ENCODE results near the gene MRI1. TPM values are rescaled to one million over a fixed set of nuclear protein-coding genes. Genes with fewer than 3 reads are reported as not detected.

Gene MRI1
- 13.7 TPM for total RNA-seq
- long read RNA-seq, partial matches to known transcripts, result 0 of 3 reads
- long read RNA-seq, other reads (novel, unspliced or antisense), result 3 of 3 reads

DNA sequence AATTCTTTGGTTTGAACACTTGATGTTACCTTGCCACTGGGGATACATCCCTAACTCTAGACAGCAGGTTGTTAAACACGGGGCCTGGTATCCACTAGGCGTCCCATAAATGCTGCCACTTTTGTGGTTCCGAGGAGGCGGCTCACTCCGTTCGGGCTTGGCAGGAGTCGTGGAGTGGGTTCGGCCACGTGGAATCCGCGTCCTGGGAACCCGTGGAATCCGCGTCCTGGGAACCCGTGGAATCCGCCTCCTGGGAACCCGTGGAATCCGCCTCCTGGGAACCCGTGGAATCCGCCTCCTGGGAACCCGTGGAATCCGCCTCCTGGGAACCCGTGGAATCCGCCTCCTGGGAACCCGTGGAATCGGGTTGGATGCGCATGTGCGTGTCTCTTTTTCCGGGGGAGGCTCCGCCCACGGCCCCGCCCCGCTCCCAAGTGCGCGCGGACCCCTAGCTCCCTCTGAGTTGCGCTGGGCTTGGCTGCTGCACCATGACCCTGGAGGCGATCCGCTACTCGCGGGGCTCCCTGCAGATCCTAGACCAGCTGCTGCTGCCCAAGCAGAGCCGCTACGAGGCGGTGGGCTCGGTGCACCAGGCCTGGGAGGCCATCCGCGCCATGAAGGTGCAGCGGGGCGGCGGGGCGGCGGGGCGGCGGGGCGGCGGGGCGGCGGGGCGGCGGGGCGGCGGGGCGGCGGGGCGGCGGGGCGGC is at the start of gene MRI1:
Gene MRI1, plus strand, starts transcription at position 422 of the 707 bp plus-strand sequence. Its CDS starts 67 bp downstream, at position 489.
- intact Hi-C loops (cut with micrococcal nuclease), result no loop called here
- TF ChIP-seq, protein P1, sequence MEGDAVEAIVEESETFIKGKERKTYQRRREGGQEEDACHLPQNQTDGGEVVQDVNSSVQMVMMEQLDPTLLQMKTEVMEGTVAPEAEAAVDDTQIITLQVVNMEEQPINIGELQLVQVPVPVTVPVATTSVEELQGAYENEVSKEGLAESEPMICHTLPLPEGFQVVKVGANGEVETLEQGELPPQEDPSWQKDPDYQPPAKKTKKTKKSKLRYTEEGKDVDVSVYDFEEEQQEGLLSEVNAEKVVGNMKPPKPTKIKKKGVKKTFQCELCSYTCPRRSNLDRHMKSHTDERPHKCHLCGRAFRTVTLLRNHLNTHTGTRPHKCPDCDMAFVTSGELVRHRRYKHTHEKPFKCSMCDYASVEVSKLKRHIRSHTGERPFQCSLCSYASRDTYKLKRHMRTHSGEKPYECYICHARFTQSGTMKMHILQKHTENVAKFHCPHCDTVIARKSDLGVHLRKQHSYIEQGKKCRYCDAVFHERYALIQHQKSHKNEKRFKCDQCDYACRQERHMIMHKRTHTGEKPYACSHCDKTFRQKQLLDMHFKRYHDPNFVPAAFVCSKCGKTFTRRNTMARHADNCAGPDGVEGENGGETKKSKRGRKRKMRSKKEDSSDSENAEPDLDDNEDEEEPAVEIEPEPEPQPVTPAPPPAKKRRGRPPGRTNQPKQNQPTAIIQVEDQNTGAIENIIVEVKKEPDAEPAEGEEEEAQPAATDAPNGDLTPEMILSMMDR (IDR thresholded peaks at IDR 0.05; ENCODE audit: borderline replicate concordance), result no peak
- peaks cover 22% of the 10 kb centered on the region for H3K4me1 ChIP-seq
- peak within 1 kb of the TSS; percentile 88 for H3K4me3 ChIP-seq
- peak; percentile 84 for DNase-seq
- peak within 1 kb of the TSS; percentile 86 for H3K27ac ChIP-seq (replicated peaks)
- no peaks in the 10 kb centered on the region for H3K9me3 ChIP-seq (replicated peaks)
- H3K27me3 ChIP-seq (ENCODE audit: low read depth), result no peaks in the 10 kb centered on the region
- H3K36me3 ChIP-seq, result peaks cover 55% of the 10 kb centered on the region

DNA sequence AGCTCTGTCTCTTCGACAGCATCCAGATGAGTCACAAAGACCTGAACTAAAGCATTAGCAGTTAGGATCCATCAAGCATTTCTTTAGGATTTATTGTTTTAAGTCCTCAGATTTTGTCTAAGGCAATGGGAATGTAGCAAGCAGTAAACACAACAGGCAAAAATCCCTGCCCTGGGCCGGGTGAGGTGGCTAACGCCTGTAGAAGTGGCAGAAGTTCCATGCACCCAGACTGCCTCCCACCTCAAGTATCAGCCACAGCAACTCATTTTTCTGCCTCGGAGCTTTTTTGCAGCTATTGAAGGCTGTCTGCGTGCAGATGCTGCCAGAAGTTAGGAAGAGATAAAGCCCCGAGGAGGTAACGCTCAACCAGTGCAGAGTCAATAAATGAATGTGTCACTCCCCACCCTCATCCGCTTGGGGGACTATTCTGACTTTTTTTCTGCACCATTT is 47.1 kb upstream of the MRI1 start:
- no peaks in the 10 kb centered on the region for H3K36me3 ChIP-seq
- H3K9me3 ChIP-seq (replicated peaks), result peaks cover 23% of the 10 kb centered on the region
- peaks cover 14% of the 10 kb centered on the region for H3K27me3 ChIP-seq (ENCODE audit: low read depth)
- no peak overlapping the region for H3K27ac ChIP-seq (replicated peaks)
- intact Hi-C loops (cut with micrococcal nuclease), result no loop called here
- no peak for DNase-seq
- peaks cover 12% of the 10 kb centered on the region for H3K4me1 ChIP-seq
- TF ChIP-seq, protein P1 (IDR thresholded peaks at IDR 0.05; ENCODE audit: borderline replicate concordance), result no peak
- H3K4me3 ChIP-seq, result no peak overlapping the region

DNA sequence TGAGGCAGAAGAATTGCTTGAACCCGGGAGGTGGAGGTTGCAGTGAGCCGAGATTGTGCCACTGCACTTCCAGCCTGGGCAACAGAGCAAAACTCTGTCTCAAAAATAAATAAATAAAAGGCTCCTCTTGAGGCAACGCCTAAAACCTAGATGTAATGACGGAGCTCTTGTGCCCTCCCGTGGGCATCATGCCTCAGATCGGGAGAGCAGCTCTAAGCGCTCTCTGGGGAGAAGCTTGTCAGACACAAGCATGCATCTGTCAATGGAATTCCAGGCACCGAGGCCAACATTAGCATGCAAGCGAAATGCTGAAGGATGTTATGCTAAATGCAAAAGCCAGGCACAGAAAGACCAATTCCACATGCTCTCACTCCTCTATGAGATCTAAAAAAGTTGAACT is 45.6 kb upstream of the MRI1 start:
- Histone ChIP-seq H3K36me3 (no peaks in the 10 kb centered on the region), H3K4me1 (no peaks in the 10 kb centered on the region), H3K4me3 (no peak overlapping the region), H3K9me3 (replicated peaks) (peaks cover 23% of the 10 kb centered on the region), H3K27me3 (ENCODE audit: low read depth) (peaks cover 20% of the 10 kb centered on the region), H3K27ac (replicated peaks) (no peak overlapping the region)
- intact Hi-C loops (cut with micrococcal nuclease), result no loop called here
- TF ChIP-seq, protein P1 (IDR thresholded peaks at IDR 0.05; ENCODE audit: borderline replicate concordance), result peak; percentile 62
- peak; percentile 34 for DNase-seq

DNA sequence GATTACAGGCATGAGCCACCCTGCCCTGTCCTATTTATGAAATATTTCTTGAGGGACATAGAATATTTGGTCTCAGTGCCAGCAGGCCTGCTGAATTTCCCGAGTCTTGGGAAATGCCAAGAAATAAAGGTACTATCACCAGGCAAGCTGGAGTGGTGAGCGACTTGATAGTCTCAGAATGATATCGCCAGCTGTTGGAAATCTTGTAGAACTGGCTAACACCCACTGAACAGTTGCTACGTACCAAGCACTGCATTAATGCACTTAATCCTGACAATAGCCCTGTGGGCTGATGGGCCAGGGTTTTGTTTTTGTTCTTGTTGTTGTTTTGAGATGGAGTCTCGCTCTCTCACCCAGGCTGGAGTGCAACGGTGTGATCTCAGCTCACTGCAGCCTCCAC is 42.2 kb upstream of the MRI1 start:
- H3K27ac ChIP-seq (replicated peaks), result no peak overlapping the region
- no peaks in the 10 kb centered on the region for H3K36me3 ChIP-seq
- no peaks in the 10 kb centered on the region for H3K4me1 ChIP-seq
- TF ChIP-seq, protein P1 (IDR thresholded peaks at IDR 0.05; ENCODE audit: borderline replicate concordance), result no peak
- peaks cover 20% of the 10 kb centered on the region for H3K27me3 ChIP-seq (ENCODE audit: low read depth)
- H3K4me3 ChIP-seq, result no peak overlapping the region
- no peaks in the 10 kb centered on the region for H3K9me3 ChIP-seq (replicated peaks)
- intact Hi-C loops (cut with micrococcal nuclease), result loop anchor here (5.0 kb wide), 1 partner anchor 125 kb away; no protein-coding TSS in a partner anchor
- no peak for DNase-seq

DNA sequence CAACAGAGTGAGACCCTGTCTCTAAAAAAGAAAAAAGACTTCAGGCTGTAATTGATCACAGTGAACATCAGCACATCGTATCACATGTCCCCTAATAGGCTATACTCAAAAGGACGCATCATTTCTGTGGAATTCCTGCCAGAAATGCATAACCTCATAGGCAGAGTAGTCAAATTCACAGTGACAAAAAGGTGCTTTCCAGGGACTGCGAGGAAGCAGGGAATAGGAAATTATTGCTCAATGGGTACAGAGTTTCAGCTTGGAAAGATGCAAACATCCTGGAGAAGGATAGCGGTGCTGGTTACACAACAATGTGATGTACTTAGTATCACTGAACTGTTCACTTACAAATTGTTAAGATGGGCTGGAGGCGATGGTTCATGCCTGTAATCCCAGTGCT is 41.1 kb upstream of the MRI1 start:
- Histone ChIP-seq H3K27me3 (ENCODE audit: low read depth) (peaks cover 19% of the 10 kb centered on the region), H3K27ac (replicated peaks) (no peak overlapping the region), H3K4me3 (no peak overlapping the region), H3K9me3 (replicated peaks) (no peaks in the 10 kb centered on the region), H3K36me3 (no peaks in the 10 kb centered on the region), H3K4me1 (no peaks in the 10 kb centered on the region)
- no peak for DNase-seq
- intact Hi-C loops (cut with micrococcal nuclease), result loop anchor here (5.0 kb wide), 1 partner anchor 126 kb away; no protein-coding TSS in a partner anchor
- TF ChIP-seq, protein P1 (IDR thresholded peaks at IDR 0.05; ENCODE audit: borderline replicate concordance), result no peak
